Endodermal cell (in vitro differentiated cells): ENCODE data around the gene PTPRCAP. TPM values are rescaled to one million over a fixed set of nuclear protein-coding genes. Genes with fewer than 3 reads are reported as not detected.
A peak's percentile ranks its signal among the peaks of the same experiment; 100 is the strongest.

Experiments
- DNase-seq: peaks from one replicate; pipeline ENCODE4 v3.0.0-alpha.2; 2017
- H3K27ac ChIP-seq: 2 replicates; pipeline ENCODE4 v1.5.1; 2013; ENCODE audit warnings: mild to moderate bottlenecking, low read depth, low read length, moderate library complexity
- H3K27me3 ChIP-seq: 2 replicates; pipeline ENCODE4 v1.6.1; 2013; ENCODE audit warnings: mild to moderate bottlenecking, low read length, moderate library complexity; ENCODE audit not compliant: insufficient read depth, control insufficient read depth, poor library complexity, severe bottlenecking
- H3K36me3 ChIP-seq: 2 replicates; pipeline ENCODE4 v1.7.0; 2013; ENCODE audit warnings: mild to moderate bottlenecking, low read length, moderate library complexity; ENCODE audit not compliant: control insufficient read depth, insufficient read depth
- H3K4me1 ChIP-seq: one replicate; pipeline ENCODE4 v1.7.0; 2013; ENCODE audit warnings: low read length; ENCODE audit not compliant: control insufficient read depth, insufficient read depth
- H3K4me3 ChIP-seq: 2 replicates; pipeline ENCODE4 v1.5.1; 2013; ENCODE audit warnings: mild to moderate bottlenecking, low read length, moderate library complexity
- H3K9ac ChIP-seq: 2 replicates; pipeline ENCODE4 v1.6.1; 2013; ENCODE audit warnings: mild to moderate bottlenecking, low read length, moderate library complexity; ENCODE audit not compliant: poor library complexity, severe bottlenecking; ENCODE audit errors: extremely low read depth
- H3K9me3 ChIP-seq: 2 replicates; pipeline ENCODE4 v1.6.1; 2013; ENCODE audit warnings: mild to moderate bottlenecking, low read length, moderate library complexity; ENCODE audit not compliant: control insufficient read depth
- H3K27ac Mint-ChIP-seq: 2 replicates; pipeline ENCODE4 v1.8.0; 2020; ENCODE audit warnings: mixed read lengths
- H3K27me3 Mint-ChIP-seq: 2 replicates; pipeline ENCODE4 v1.8.0; 2021; ENCODE audit warnings: mild to moderate bottlenecking, mixed read lengths; ENCODE audit not compliant: insufficient read depth
- H3K36me3 Mint-ChIP-seq: 2 replicates; pipeline ENCODE4 v1.8.0; 2020; ENCODE audit warnings: low read depth, mixed read lengths
- H3K4me1 Mint-ChIP-seq: 2 replicates; pipeline ENCODE4 v1.8.0; 2020; ENCODE audit warnings: mixed read lengths
- H3K4me3 Mint-ChIP-seq: 2 replicates; pipeline ENCODE4 v1.8.0; 2020; ENCODE audit warnings: mild to moderate bottlenecking, moderate library complexity, mixed read lengths
- H3K9me3 Mint-ChIP-seq: 2 replicates; pipeline ENCODE4 v1.8.0; 2020; ENCODE audit warnings: mild to moderate bottlenecking, mixed read lengths
- CTCF ChIP-seq: fragments of 200-600 bp; sonication (generic); conservative IDR thresholded peaks from 2 replicates; pipeline ENCODE4 v1.5.0; 2021; ENCODE audit warnings: antibody characterized with exemption, mild to moderate bottlenecking
- WGBS, 2 experiments: methylation state at CpG; one replicate each; pipeline versions ENCODE4 v1.1.5 to v1.1.7; 2013; ENCODE audit warnings: missing lambda C conversion rate in 2 of 2, mixed read lengths in 1 of 2; ENCODE audit not compliant: insufficient coverage in 1 of 2, insufficient read length in 1 of 2; 5-methylcytosine and 5-hydroxymethylcytosine counted together
- total RNA-seq, 2 donors: library from RNA; stranded (reverse); fragmentation: NEBNext Ultra II Directional in 1 of 2; extraction: Animal tissue kit (Norgen Biotek cat#: 25700) in 1 of 2; gene quantifications; 2 replicates in 1 of 2; 3 replicates in 1 of 2; pipeline ENCODE4 v1.2.1, GENCODE V29; 2021

Gene PTPRCAP
- total RNA-seq, 2 donors from 2014 or later = 2.1 TPM; not detected in 1

- no peaks in the 10 kb centered on the region for H3K9me3 Mint-ChIP-seq
- no peak overlapping the region for H3K27ac Mint-ChIP-seq
- Histone ChIP-seq H3K36me3 (no peaks in the 10 kb centered on the region), H3K27me3 (peaks cover 13% of the 10 kb centered on the region), H3K9ac (no peak overlapping the region), H3K4me1 (no peaks in the 10 kb centered on the region), H3K27ac (no peak overlapping the region), H3K9me3 (no peaks in the 10 kb centered on the region), H3K4me3 (no peak overlapping the region)
- no peaks in the 10 kb centered on the region for H3K36me3 Mint-ChIP-seq
- peaks cover 10% of the 10 kb centered on the region for H3K4me1 Mint-ChIP-seq
- H3K4me3 Mint-ChIP-seq = no peak overlapping the region
- no peak for TF ChIP-seq CTCF
- H3K27me3 Mint-ChIP-seq = peaks cover 11% of the 10 kb centered on the region
- no peak for DNase-seq
- WGBS, 2 experiments = 92 to 95% methylated on average over 19 to 26 of the region's 26 CpGs
These were observed 18.8 kb downstream of the PTPRCAP start for GRCh38 chr11:67418476-67419281.

GRCh38 chr11:67417425-67417824, 20.1 kb downstream of the PTPRCAP start:
- no peak for DNase-seq
- Mint-ChIP-seq H3K27ac (no peak overlapping the region), H3K9me3 (no peaks in the 10 kb centered on the region), H3K27me3 (peaks cover 23% of the 10 kb centered on the region), H3K4me1 (peaks cover 14% of the 10 kb centered on the region), H3K36me3 (no peaks in the 10 kb centered on the region), H3K4me3 (no peak overlapping the region)
- Histone ChIP-seq H3K4me1 (no peaks in the 10 kb centered on the region), H3K9me3 (no peaks in the 10 kb centered on the region), H3K9ac (no peak overlapping the region), H3K27ac (no peak overlapping the region), H3K36me3 (no peaks in the 10 kb centered on the region), H3K4me3 (no peak overlapping the region), H3K27me3 (peaks cover 13% of the 10 kb centered on the region)
- no peak for TF ChIP-seq CTCF
- 85 to 92% methylated on average over 5 to 12 of the region's 12 CpGs for WGBS, 2 experiments

GRCh38 chr11:67416416-67417335, 20.8 kb downstream of the PTPRCAP start:
- 83 to 86% methylated on average over 12 to 21 of the region's 21 CpGs for WGBS, 2 experiments
- Histone ChIP-seq H3K4me1 (peaks cover under 1% of the 10 kb centered on the region), H3K27me3 (peaks cover 13% of the 10 kb centered on the region), H3K9ac (no peak overlapping the region), H3K4me3 (no peak overlapping the region), H3K9me3 (no peaks in the 10 kb centered on the region), H3K36me3 (no peaks in the 10 kb centered on the region), H3K27ac (no peak overlapping the region)
- Mint-ChIP-seq H3K27me3 (peaks cover 31% of the 10 kb centered on the region), H3K36me3 (no peaks in the 10 kb centered on the region), H3K9me3 (no peaks in the 10 kb centered on the region), H3K4me1 (peaks cover 14% of the 10 kb centered on the region), H3K4me3 (peak overlapping the region; percentile 48), H3K27ac (peak overlapping the region; percentile 55)
- TF ChIP-seq CTCF = no peak
- DNase-seq = no peak
